IMR-90 (cell line): ENCODE measurements around the gene FGF12. TPM values are rescaled to one million over a fixed set of nuclear protein-coding genes. Genes with fewer than 3 reads are reported as not detected.

Source experiments
- ATAC-seq: fragments of 200-7000 bp; cut with Tn5 transposase; 2 replicates; pipeline ENCODE4 v1.9.1; 2020; ENCODE audit warnings: low read depth, mild to moderate bottlenecking, moderate library complexity
- BruUV-seq: library from RNA; stranded (reverse); fragments of 400-500 nt; replicated peaks from 2 replicates; lab custom pipeline; 2021; lab: Mats Ljungman, UMichigan
- CTCF ChIA-PET: fragments of 300-600 bp; formaldehyde crosslinking; extraction: SDS; loops from one replicate; lab custom pipeline; 2021; ENCODE audit warnings: antibody characterized with exemption; lab: Yijun Ruan, JAX
- POLR2A ChIA-PET: fragments of 300-600 bp; sonication (Branson Sonifier 250); formaldehyde crosslinking; loops from one replicate; lab custom pipeline; 2022; ENCODE audit warnings: antibody characterized with exemption; ENCODE audit not compliant: unreplicated experiment; lab: Charles Lee
- DNase-seq: peaks from one replicate; pipeline ENCODE4 v3.0.0; 2013
- H2AFZ ChIP-seq: replicated peaks from 2 replicates; pipeline ENCODE3; 2013; ENCODE audit warnings: low read length, mild to moderate bottlenecking; ENCODE audit not compliant: poor library complexity
- H2AK5ac ChIP-seq: 2 replicates; pipeline ENCODE4 v1.6.1; 2013; ENCODE audit warnings: low read depth, low read length, inconsistent platforms
- H2AK9ac ChIP-seq: replicated peaks from 2 replicates; pipeline ENCODE3; 2013; ENCODE audit warnings: mild to moderate bottlenecking, low read depth, low read length, moderate library complexity; ENCODE audit not compliant: poor library complexity
- H2BK120ac ChIP-seq: 2 replicates; pipeline ENCODE4 v1.6.1; 2013; ENCODE audit warnings: low read depth, low read length, inconsistent platforms
- H2BK15ac ChIP-seq: 3 replicates; pipeline ENCODE4 v1.6.1; 2013; ENCODE audit warnings: low read depth, low read length, inconsistent platforms
- H2BK20ac ChIP-seq: 2 replicates; pipeline ENCODE4 v1.6.1; 2013; ENCODE audit warnings: low read depth, mild to moderate bottlenecking, inconsistent platforms, low read length, moderate library complexity
- H2BK5ac ChIP-seq: 2 replicates; pipeline ENCODE4 v1.6.1; 2013; ENCODE audit warnings: mild to moderate bottlenecking, low read depth, low read length, inconsistent platforms; ENCODE audit not compliant: poor library complexity, severe bottlenecking
- H3K14ac ChIP-seq: replicated peaks from 2 replicates; pipeline ENCODE4 v1.6.1; 2013; ENCODE audit warnings: low read depth, low read length, inconsistent platforms
- H3K18ac ChIP-seq: 2 replicates; pipeline ENCODE4 v1.6.1; 2013; ENCODE audit warnings: low read depth, low read length, control low read depth
- H3K23ac ChIP-seq: 2 replicates; pipeline ENCODE4 v1.6.1; 2013; ENCODE audit warnings: low read depth, low read length, inconsistent platforms
- H3K27ac ChIP-seq: 2 replicates; pipeline ENCODE4 v1.5.1; 2013; ENCODE audit warnings: mild to moderate bottlenecking, control low read depth, low read length; ENCODE audit not compliant: insufficient read depth
- H3K27me3 ChIP-seq: 2 replicates; pipeline ENCODE4 v1.6.1; 2013; ENCODE audit warnings: low read length; ENCODE audit not compliant: control insufficient read depth, insufficient read depth
- H3K36me3 ChIP-seq: 2 replicates; pipeline ENCODE4 v1.6.1; 2013; ENCODE audit warnings: low read length, mixed read lengths; ENCODE audit not compliant: control insufficient read depth, insufficient read depth
- H3K4ac ChIP-seq: 2 replicates; pipeline ENCODE4 v1.6.1; 2013; ENCODE audit warnings: low read depth, low read length, inconsistent platforms
- H3K4me1 ChIP-seq: 2 replicates; pipeline ENCODE4 v1.6.1; 2013; ENCODE audit warnings: low read length, mixed read lengths; ENCODE audit not compliant: control insufficient read depth, insufficient read depth
- H3K4me2 ChIP-seq: 2 replicates; pipeline ENCODE4 v1.6.1; 2013; ENCODE audit warnings: low read depth, mild to moderate bottlenecking, control low read depth, low read length, moderate library complexity
- H3K4me3 ChIP-seq: 2 replicates; pipeline ENCODE4 v1.5.1; 2013; ENCODE audit warnings: low read depth, mild to moderate bottlenecking, control low read depth, low read length, moderate library complexity; ENCODE audit not compliant: insufficient read depth
- H3K56ac ChIP-seq: 2 replicates; pipeline ENCODE4 v1.6.1; 2013; ENCODE audit warnings: low read length, inconsistent platforms; ENCODE audit not compliant: insufficient read depth; ENCODE audit errors: extremely low read depth
- H3K79me1 ChIP-seq, 2 experiments: 2 replicates each; pipeline ENCODE4 v1.6.1; 2013; ENCODE audit warnings: low read length in 2 of 2, inconsistent platforms in 1 of 2, low read depth in 1 of 2
- H3K9ac ChIP-seq: 2 replicates; pipeline ENCODE4 v1.6.1; 2013; ENCODE audit warnings: low read depth, low read length, control low read depth
- H3K9me1 ChIP-seq: 2 replicates; pipeline ENCODE4 v1.6.1; 2013; ENCODE audit warnings: low read length, inconsistent platforms; ENCODE audit not compliant: insufficient read depth
- H3K9me3 ChIP-seq: 2 replicates; pipeline ENCODE4 v1.6.1; 2013; ENCODE audit warnings: low read length; ENCODE audit not compliant: control insufficient read depth, insufficient read depth
- H4K20me1 ChIP-seq: 2 replicates; pipeline ENCODE4 v1.6.1; 2013; ENCODE audit warnings: low read length, inconsistent platforms; ENCODE audit not compliant: insufficient read depth
- H4K5ac ChIP-seq: 2 replicates; pipeline ENCODE4 v1.6.1; 2013; ENCODE audit warnings: mild to moderate bottlenecking, low read depth, low read length, control low read depth
- H4K8ac ChIP-seq, 2 experiments: 2 replicates each; pipeline ENCODE4 v1.6.1; 2013; ENCODE audit warnings: low read depth in 2 of 2, low read length in 2 of 2, control low read depth in 1 of 2, inconsistent platforms in 1 of 2
- H4K91ac ChIP-seq: 2 replicates; pipeline ENCODE4 v1.6.1; 2013; ENCODE audit warnings: low read depth, low read length, inconsistent platforms; ENCODE audit not compliant: insufficient read depth
- BHLHE40 ChIP-seq: fragments of 150-350 bp; IDR thresholded peaks from 2 replicates; pipeline ENCODE4 v1.6.1; 2016; ENCODE audit warnings: mild to moderate bottlenecking, low read depth, low read length
- CEBPB ChIP-seq: IDR thresholded peaks from 2 replicates; pipeline ENCODE4 v1.6.1; 2012; ENCODE audit warnings: low read depth, low read length, improper control_type of control experiment
- CHD1 ChIP-seq: IDR thresholded peaks from 2 replicates; pipeline ENCODE4 v1.6.1; 2012; ENCODE audit warnings: low read depth, low read length, improper control_type of control experiment
- CTCF ChIP-seq: conservative IDR thresholded peaks from 2 replicates; pipeline ENCODE4 v1.5.1; 2012; ENCODE audit warnings: mild to moderate bottlenecking, low read depth, low read length, improper control_type of control experiment
- ELK1 ChIP-seq: fragments of 150-350 bp; IDR thresholded peaks from 2 replicates; pipeline ENCODE4 v1.6.1; 2016; ENCODE audit warnings: low read depth, mild to moderate bottlenecking, low read length, moderate library complexity, borderline replicate concordance
- FOS ChIP-seq: fragments of 150-350 bp; IDR thresholded peaks from 2 replicates; pipeline ENCODE4 v1.6.1; 2016; ENCODE audit warnings: low read depth, low read length
- MAFK ChIP-seq: IDR thresholded peaks from 2 replicates; pipeline ENCODE4 v1.6.1; 2012; ENCODE audit warnings: low read depth, low read length, improper control_type of control experiment
- MAZ ChIP-seq: IDR thresholded peaks from 2 replicates; pipeline ENCODE4 v1.6.1; 2012; ENCODE audit warnings: low read depth, mild to moderate bottlenecking, low read length, improper control_type of control experiment, moderate library complexity, borderline replicate concordance
- MXI1 ChIP-seq: IDR thresholded peaks from 2 replicates; pipeline ENCODE4 v1.6.1; 2012; ENCODE audit warnings: low read depth, mild to moderate bottlenecking, low read length, moderate library complexity, borderline replicate concordance
- NFE2L2 ChIP-seq: fragments of 150-350 bp; IDR thresholded peaks from 2 replicates; pipeline ENCODE4 v1.6.1; 2016; ENCODE audit warnings: low read depth, mild to moderate bottlenecking, low read length
- POLR2A ChIP-seq: IDR thresholded peaks from 2 replicates; pipeline ENCODE4 v1.6.1; 2012; ENCODE audit warnings: mild to moderate bottlenecking, low read depth, low read length
- RAD21 ChIP-seq: IDR thresholded peaks from 2 replicates; pipeline ENCODE4 v1.6.1; 2012; ENCODE audit warnings: low read length, improper control_type of control experiment
- RCOR1 ChIP-seq: IDR thresholded peaks from 2 replicates; pipeline ENCODE4 v1.6.1; 2012; ENCODE audit warnings: mild to moderate bottlenecking, low read length, improper control_type of control experiment; ENCODE audit not compliant: insufficient replicate concordance
- RFX5 ChIP-seq: IDR thresholded peaks from 2 replicates; pipeline ENCODE4 v1.8.0; 2012; ENCODE audit warnings: low read depth, mild to moderate bottlenecking, low read length, moderate library complexity
- SMC3 ChIP-seq: fragments of 150-350 bp; IDR thresholded peaks from 2 replicates; pipeline ENCODE4 v1.6.1; 2016; ENCODE audit warnings: low read depth, mild to moderate bottlenecking, antibody characterized with exemption, low read length, moderate library complexity
- USF2 ChIP-seq: fragments of 150-350 bp; IDR thresholded peaks from 2 replicates; pipeline ENCODE4 v1.6.1; 2017; ENCODE audit warnings: mild to moderate bottlenecking, antibody characterized with exemption, low read length, low read depth
- WGBS, 2 experiments: methylation state at CpG; one replicate each; pipeline versions ENCODE4 v1.1.5 to v1.1.7; 2013; ENCODE audit warnings: missing lambda C conversion rate in 2 of 2; ENCODE audit not compliant: insufficient read length in 1 of 2; ENCODE audit errors: extremely low coverage in 2 of 2; 5-methylcytosine and 5-hydroxymethylcytosine counted together
- dilution Hi-C: fragments of 300-500 bp; cut with HindIII; formaldehyde crosslinking; loops from one replicate; pipeline ENCODE4 v1.14.3; 2018; ENCODE audit warnings: low sequenced_read_pairs; ENCODE audit not compliant: unreplicated experiment
- in situ Hi-C: fragments of 300-500 bp; cut with MboI; formaldehyde crosslinking; loops from 3 replicates; pipeline ENCODE4 v1.14.3; 2019; ENCODE audit warnings: low sequenced_read_pairs, inconsistent platforms, mixed read lengths
- intact Hi-C: fragments of 100-400 bp; cut with micrococcal nuclease; formaldehyde crosslinking; loops from 2 replicates; pipeline ENCODE4 v1.10.0; 2022
- polyA plus RNA-seq, 3 experiments: library from polyadenylated mRNA; depleted of rRNA; stranded (reverse); fragments of >200 nt; gene quantifications; 2 replicates each; pipeline ENCODE4 v1.2.3, GENCODE V29; 2012; ENCODE audit warnings: low replicate concordance in 1 of 3
- total RNA-seq: library from RNA; depleted of rRNA; stranded (reverse); fragments of >200 nt; gene quantifications from 2 replicates; pipeline ENCODE4 v1.2.3, GENCODE V29; 2012

The FGF12 gene
- total and polyA plus RNA-seq, 2 of the 4 experiments (the other 2 are of a cell fraction): not detected

- H3K79me1 ChIP-seq: no peaks in the 10 kb centered on the region
- H3K4me1 ChIP-seq: no peaks in the 10 kb centered on the region
- no TSS peak for BruUV-seq
- H3K4me3 ChIP-seq: no peak overlapping the region
- DNase-seq (peak; percentile 43), ATAC-seq (no peak)
- no peak overlapping the region for H3K4me2 ChIP-seq
- no peak overlapping the region for H4K91ac ChIP-seq
- no peaks in the 10 kb centered on the region for H3K9me3 ChIP-seq
- no peak overlapping the region for H4K5ac ChIP-seq
- H2AK5ac ChIP-seq: no peak overlapping the region
- no peak overlapping the region for H3K14ac ChIP-seq
- ChIA-PET POLR2A (no interaction called here), CTCF (no interaction called here)
- H3K4ac ChIP-seq: no peak overlapping the region
- dilution Hi-C loops: no loop called here
- no peaks in the 10 kb centered on the region for H3K9me1 ChIP-seq
- H4K20me1 ChIP-seq: no peaks in the 10 kb centered on the region
- no peak overlapping the region for H3K23ac ChIP-seq
- intact Hi-C loops: no loop called here
- H3K36me3 ChIP-seq: no peaks in the 10 kb centered on the region
- H4K8ac ChIP-seq: no peak overlapping the region
- no peak overlapping the region for H2AK9ac ChIP-seq
- in situ Hi-C loops: no loop called here
- H2BK20ac ChIP-seq: no peak overlapping the region
- no peak overlapping the region for H2BK15ac ChIP-seq
- no peak overlapping the region for H3K18ac ChIP-seq
- no peak overlapping the region for H2BK5ac ChIP-seq
- no peak overlapping the region for H3K56ac ChIP-seq
- H3K9ac ChIP-seq: no peak overlapping the region
- WGBS, 2 experiments: no CpG with 5 or more reads among the region's 2 CpGs
- no peak overlapping the region for H2AFZ ChIP-seq
- H3K27ac ChIP-seq: no peak overlapping the region
- no peak for TF ChIP-seq MAFK
- TF ChIP-seq ELK1: no peak
- no peak for TF ChIP-seq SMC3
- no peak for TF ChIP-seq NFE2L2
- no peak for TF ChIP-seq USF2
- TF ChIP-seq CHD1: no peak
- TF ChIP-seq MAZ: no peak
- TF ChIP-seq BHLHE40: no peak
- no peak for TF ChIP-seq CTCF
- TF ChIP-seq RCOR1: no peak
- no peak for TF ChIP-seq MXI1
- no peak for TF ChIP-seq FOS
- TF ChIP-seq CEBPB: no peak
- no peak for TF ChIP-seq RAD21
- TF ChIP-seq RFX5: no peak
- no peak for TF ChIP-seq POLR2A
- no peak overlapping the region for H2BK120ac ChIP-seq
- no peaks in the 10 kb centered on the region for H3K27me3 ChIP-seq
Measured at GRCh38 chr3:192229866-192230265, 497.5 kb downstream of the FGF12 start.
